ENCODE measurements around the gene ZBTB42. TPM values are rescaled to one million over a fixed set of nuclear protein-coding genes. Genes with fewer than 3 reads are reported as not detected.

ZBTB42 gene
- total and polyA plus RNA-seq, 2 of the 13 experiments (the other 11 are each of a cell fraction or from before 2014, with no cell fraction given), result 2.8 to 4.2 TPM

GRCh38 chr14:104768437-104769323 is 32.2 kb upstream of the ZBTB42 start (continued):
- TF ChIP-seq HMGXB3 (CRISPR knock-in tag; IDR thresholded peaks at IDR 0.05; ENCODE audit: borderline replicate concordance), result no peak
- TF ChIP-seq GATAD2A (CRISPR knock-in tag; IDR thresholded peaks at IDR 0.05), result peak; percentile 60
- no peak for TF ChIP-seq ZNF180 (CRISPR knock-in tag; IDR thresholded peaks at IDR 0.05; ENCODE audit: borderline replicate concordance, low read depth)
- no peak for TF ChIP-seq ZBTB1 (CRISPR knock-in tag; IDR thresholded peaks at IDR 0.05; ENCODE audit: borderline replicate concordance)
- TF ChIP-seq KAT8 (CRISPR knock-in tag; IDR thresholded peaks at IDR 0.05), result peak; percentile 42; the same call in 1 of the 2 replicates
- no peak for TF ChIP-seq DDIT3 (CRISPR knock-in tag; IDR thresholded peaks at IDR 0.05)
- no peak for TF ChIP-seq CSRNP2 (CRISPR knock-in tag; conservative IDR thresholded peaks at IDR 0.05; ENCODE audit: low read depth)
- TF ChIP-seq ZSCAN5A (CRISPR knock-in tag; IDR thresholded peaks at IDR 0.05; ENCODE audit: borderline replicate concordance), result no peak
- TF ChIP-seq NFYC (CRISPR knock-in tag; IDR thresholded peaks at IDR 0.05), result no peak
- TF ChIP-seq TEAD2 (CRISPR knock-in tag; IDR thresholded peaks at IDR 0.05), result no peak
- no peak; the same call in 1 of the 2 replicates for TF ChIP-seq HOMEZ (CRISPR knock-in tag; IDR thresholded peaks at IDR 0.05; ENCODE audit: low read depth)
- TF ChIP-seq ZNF678 (CRISPR knock-in tag; IDR thresholded peaks at IDR 0.05), result 0 out of 2 replicates have a peak, but pooled peaks have one; percentile 21
- no peak for TF ChIP-seq AFF4 (CRISPR knock-in tag; IDR thresholded peaks at IDR 0.05)
- no peak for TF ChIP-seq ZNF720 (CRISPR knock-in tag; IDR thresholded peaks at IDR 0.05)
- peak; percentile 89 for TF ChIP-seq AKAP8 (CRISPR knock-in tag; IDR thresholded peaks at IDR 0.05)

Data from HepG2 (cell line).